Spinal cord (tissue), 10 donors: ENCODE data around the gene MORN5. TPM values are rescaled to one million over a fixed set of nuclear protein-coding genes. Genes with fewer than 3 reads are reported as not detected.
A peak's percentile ranks its signal among the peaks of the same experiment; 100 is the strongest.

Experiments
- DNase-seq, 6 donors: peaks; one replicate each; pipeline versions ENCODE4 v3.0.0 to v3.0.0-alpha.2; 2013 to 2015; ENCODE audit warnings: low spot score in 6 of 6, low read depth in 4 of 6
- H3K27ac ChIP-seq: one replicate; pipeline ENCODE4 v1.5.1; 2013; ENCODE audit warnings: low read depth, low read length, control low read depth
- H3K27me3 ChIP-seq: one replicate; pipeline ENCODE4 v1.6.1; 2013; ENCODE audit warnings: low read length; ENCODE audit not compliant: control insufficient read depth, insufficient read depth
- H3K36me3 ChIP-seq: one replicate; pipeline ENCODE4 v1.6.1; 2013; ENCODE audit warnings: low read length; ENCODE audit not compliant: control insufficient read depth, insufficient read depth
- H3K4me1 ChIP-seq: one replicate; pipeline ENCODE4 v1.6.1; 2013; ENCODE audit warnings: low read length; ENCODE audit not compliant: control insufficient read depth, insufficient read depth
- H3K4me3 ChIP-seq: one replicate; pipeline ENCODE4 v1.5.1; 2013; ENCODE audit warnings: low read depth, low read length, control low read depth
- H3K9me3 ChIP-seq: one replicate; pipeline ENCODE4 v1.6.1; 2013; ENCODE audit warnings: low read length; ENCODE audit not compliant: control insufficient read depth, insufficient read depth
- WGBS: methylation state at CpG from one replicate; pipeline ENCODE4 v1.1.5; 2013; ENCODE audit warnings: missing lambda C conversion rate; ENCODE audit not compliant: insufficient coverage; 5-methylcytosine and 5-hydroxymethylcytosine counted together
- polyA plus RNA-seq, 2 donors: library from polyadenylated mRNA; unstranded; fragments of 120-200 nt; gene quantifications; one replicate each; pipeline ENCODE4 v1.2.1, GENCODE V29; 2013; ENCODE audit not compliant: insufficient read length in 2 of 2
- total RNA-seq, 2 donors: library from RNA; depleted of rRNA in 1 of 2; stranded (reverse); fragments of 120-200 nt in 1 of 2; fragments of >200 nt in 1 of 2; gene quantifications; one replicate each; pipeline versions ENCODE4 v1.2.3 to v1.2.4, GENCODE V29; 2013 to 2014
- donor health status: healthy.

The MORN5 gene
- total and polyA plus RNA-seq, 4 donors = 5.8 to 18.7 (median 7.7) TPM

DNA sequence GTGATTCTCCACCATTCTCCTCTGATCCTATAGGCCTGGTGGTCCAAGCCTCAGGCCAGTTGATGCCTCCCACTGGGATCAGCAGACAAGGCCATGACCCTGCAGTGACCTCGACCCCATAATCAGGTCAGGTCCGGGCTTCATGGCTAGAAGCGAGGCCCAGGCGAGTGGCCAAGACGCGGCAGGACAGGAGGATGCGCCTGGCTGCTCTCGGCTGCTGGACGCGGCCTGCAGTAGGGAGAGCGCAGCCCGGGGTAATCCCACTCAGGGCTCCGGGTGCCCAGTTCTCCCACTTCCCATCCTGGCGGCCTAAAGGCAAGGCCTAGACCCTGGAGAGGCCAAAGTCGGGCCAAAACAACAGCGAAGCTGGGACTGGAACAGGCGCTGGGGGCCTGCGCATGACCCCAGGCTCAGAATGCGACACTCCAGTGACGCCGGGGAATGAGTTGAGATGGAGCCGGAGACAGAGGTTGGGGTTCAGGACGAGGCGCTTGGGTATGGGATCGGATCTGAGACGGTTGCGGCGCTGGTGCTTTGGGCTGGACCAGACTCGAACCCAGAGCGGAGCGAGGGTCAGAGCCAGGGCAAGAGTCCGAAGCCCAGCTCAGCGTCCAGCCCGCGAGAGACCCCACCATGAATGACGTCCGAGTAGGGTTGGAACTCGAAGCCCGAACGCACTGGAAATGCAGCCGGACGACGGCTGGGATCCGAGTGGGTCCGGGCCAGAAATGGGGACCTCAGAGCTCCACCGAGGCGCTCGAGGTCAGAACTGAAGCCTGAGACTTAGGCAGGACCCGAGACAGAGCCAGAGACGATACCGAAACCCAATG is 65.8 kb downstream of the MORN5 start:
- H3K9me3 ChIP-seq = no peaks in the 10 kb centered on the region
- H3K36me3 ChIP-seq = no peaks in the 10 kb centered on the region
- 8% methylated on average over 51 of the region's 51 CpGs for WGBS
- peaks cover 44% of the 10 kb centered on the region for H3K4me1 ChIP-seq
- no peak for DNase-seq
- H3K27me3 ChIP-seq = peaks cover 99% of the 10 kb centered on the region
- no peak overlapping the region for H3K27ac ChIP-seq
- no peak overlapping the region for H3K4me3 ChIP-seq

DNA sequence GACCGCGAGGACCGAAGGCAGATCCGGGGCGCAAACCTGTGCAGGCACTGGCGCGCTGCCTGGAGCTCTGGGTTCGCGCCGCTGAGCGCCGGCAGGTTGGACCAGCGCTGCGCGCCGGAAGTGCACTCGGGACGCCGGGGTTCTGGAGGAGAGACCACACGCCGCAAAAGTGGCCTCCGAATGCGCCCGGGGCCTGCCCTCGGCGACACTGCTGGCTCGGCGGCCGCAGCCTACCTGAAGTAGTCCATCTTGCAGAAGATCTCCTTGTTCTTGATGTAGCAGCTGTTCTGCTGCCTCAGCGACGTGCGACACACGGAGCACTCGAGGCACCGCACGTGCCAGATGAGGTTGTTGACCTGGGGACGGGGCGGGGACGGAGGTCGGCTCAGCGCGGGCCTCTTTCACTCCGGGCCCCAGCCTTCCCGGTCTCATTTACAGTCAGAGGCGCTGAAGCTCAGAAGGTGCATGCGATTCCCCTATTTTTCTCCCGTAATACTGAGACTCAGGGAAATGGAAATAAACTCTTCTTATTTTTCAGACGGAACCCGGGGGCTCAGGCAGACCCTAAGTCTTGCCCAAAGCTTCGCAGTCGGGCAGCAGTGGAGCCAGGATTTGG is 66.5 kb downstream of the MORN5 start:
- peak in 1 of 6 donors; percentile 33 for DNase-seq
- WGBS = 3% methylated on average over 51 of the region's 51 CpGs
- no peak overlapping the region for H3K27ac ChIP-seq
- H3K9me3 ChIP-seq = no peaks in the 10 kb centered on the region
- no peaks in the 10 kb centered on the region for H3K36me3 ChIP-seq
- no peak overlapping the region for H3K4me3 ChIP-seq
- peaks cover 99% of the 10 kb centered on the region for H3K27me3 ChIP-seq
- H3K4me1 ChIP-seq = peaks cover 39% of the 10 kb centered on the region

DNA sequence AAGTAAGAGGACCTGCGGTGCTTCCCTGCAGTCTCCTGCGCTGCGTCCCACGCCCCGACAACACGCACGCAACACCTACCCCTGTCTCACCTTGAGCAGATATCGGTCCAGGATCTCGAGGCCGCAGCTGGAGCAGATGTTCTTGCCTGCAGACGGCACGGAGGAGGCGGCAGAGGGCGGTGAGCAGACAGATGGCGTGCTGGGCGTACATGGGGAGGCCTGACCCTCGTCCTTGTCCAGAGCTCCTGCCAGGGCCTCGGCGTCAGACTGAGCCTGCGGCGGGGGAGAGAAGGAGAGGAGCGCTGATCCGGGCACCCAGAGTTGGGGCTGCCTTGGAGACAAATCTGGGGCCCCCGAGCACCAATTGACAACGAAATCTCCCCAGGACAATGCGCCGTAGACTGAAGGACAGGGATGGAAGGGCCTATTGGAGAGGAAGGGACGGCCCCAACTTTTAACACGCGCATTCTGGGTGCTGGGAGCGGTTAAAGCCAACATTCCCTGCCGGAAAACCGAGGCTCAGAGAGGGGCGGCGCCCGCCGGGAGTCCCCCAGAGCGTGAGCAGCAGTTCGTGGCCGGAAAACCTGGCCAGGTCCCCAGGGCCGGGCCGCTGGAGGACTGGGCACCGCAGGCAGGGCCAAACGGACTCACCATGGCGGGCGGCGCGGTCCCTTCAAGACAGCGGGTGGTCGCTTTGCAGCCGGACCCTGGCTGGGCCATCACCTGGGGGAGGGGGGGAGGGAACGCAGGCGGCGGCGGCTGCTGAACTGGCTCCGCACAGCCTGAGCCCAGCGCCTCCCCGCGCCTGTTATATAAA is 67.3 kb downstream of the MORN5 start:
- no peak for DNase-seq
- Histone ChIP-seq H3K9me3 (no peaks in the 10 kb centered on the region), H3K4me3 (no peak overlapping the region), H3K36me3 (no peaks in the 10 kb centered on the region), H3K27ac (no peak overlapping the region), H3K27me3 (peaks cover 99% of the 10 kb centered on the region), H3K4me1 (peaks cover 35% of the 10 kb centered on the region)
- 3% methylated on average over 48 of the region's 59 CpGs for WGBS

DNA sequence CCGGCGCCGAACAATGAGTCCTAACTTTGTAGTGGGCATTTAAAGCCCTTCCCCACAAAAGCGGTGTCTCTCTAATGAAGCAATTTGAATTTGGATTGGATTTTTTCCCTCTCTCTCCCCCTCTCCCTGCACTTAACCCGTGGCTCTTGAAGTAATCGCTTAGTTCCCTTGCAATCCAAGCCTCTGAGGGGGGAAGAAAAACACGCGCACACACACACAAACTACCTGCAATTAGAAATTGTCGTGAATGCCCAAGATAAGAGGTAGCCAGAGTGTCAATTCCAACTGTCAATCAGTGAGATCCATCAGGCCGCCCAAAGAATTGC is 67.8 kb downstream of the MORN5 start:
- peak in 1 of 6 donors; percentile 31 for DNase-seq
- H3K27me3 ChIP-seq = peaks cover 99% of the 10 kb centered on the region
- H3K4me3 ChIP-seq = no peak overlapping the region
- no peaks in the 10 kb centered on the region for H3K9me3 ChIP-seq
- peaks cover 35% of the 10 kb centered on the region for H3K4me1 ChIP-seq
- no peak overlapping the region for H3K27ac ChIP-seq
- no CpG with 5 or more reads among the region's 10 CpGs for WGBS
- no peaks in the 10 kb centered on the region for H3K36me3 ChIP-seq

DNA sequence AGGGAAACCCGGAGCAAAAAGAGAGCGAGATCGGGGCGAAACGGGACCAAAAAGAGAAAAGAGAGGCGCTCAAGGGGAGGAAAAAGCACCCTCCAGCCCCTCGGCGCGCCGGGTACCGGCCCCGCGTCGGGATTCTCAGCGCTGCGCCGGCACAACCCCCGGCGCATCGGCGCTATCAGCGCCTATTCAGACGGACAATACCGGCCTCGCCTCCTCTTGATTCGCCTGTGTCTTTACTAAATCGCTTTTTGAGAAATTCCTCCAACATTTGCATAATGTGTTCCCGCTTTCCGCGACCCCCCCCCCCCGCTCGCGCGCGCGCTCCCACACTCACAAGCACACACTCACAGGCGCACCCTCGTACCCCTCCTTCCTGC is 68.5 kb downstream of the MORN5 start:
- DNase-seq = peak in 2 of 6 donors; percentile 32 to 56
- peaks cover 33% of the 10 kb centered on the region for H3K4me1 ChIP-seq
- under 1% methylated on average over 38 of the region's 38 CpGs for WGBS
- no peak overlapping the region for H3K4me3 ChIP-seq
- peaks cover 98% of the 10 kb centered on the region for H3K27me3 ChIP-seq
- H3K36me3 ChIP-seq = no peaks in the 10 kb centered on the region
- H3K9me3 ChIP-seq = no peaks in the 10 kb centered on the region
- no peak overlapping the region for H3K27ac ChIP-seq

DNA sequence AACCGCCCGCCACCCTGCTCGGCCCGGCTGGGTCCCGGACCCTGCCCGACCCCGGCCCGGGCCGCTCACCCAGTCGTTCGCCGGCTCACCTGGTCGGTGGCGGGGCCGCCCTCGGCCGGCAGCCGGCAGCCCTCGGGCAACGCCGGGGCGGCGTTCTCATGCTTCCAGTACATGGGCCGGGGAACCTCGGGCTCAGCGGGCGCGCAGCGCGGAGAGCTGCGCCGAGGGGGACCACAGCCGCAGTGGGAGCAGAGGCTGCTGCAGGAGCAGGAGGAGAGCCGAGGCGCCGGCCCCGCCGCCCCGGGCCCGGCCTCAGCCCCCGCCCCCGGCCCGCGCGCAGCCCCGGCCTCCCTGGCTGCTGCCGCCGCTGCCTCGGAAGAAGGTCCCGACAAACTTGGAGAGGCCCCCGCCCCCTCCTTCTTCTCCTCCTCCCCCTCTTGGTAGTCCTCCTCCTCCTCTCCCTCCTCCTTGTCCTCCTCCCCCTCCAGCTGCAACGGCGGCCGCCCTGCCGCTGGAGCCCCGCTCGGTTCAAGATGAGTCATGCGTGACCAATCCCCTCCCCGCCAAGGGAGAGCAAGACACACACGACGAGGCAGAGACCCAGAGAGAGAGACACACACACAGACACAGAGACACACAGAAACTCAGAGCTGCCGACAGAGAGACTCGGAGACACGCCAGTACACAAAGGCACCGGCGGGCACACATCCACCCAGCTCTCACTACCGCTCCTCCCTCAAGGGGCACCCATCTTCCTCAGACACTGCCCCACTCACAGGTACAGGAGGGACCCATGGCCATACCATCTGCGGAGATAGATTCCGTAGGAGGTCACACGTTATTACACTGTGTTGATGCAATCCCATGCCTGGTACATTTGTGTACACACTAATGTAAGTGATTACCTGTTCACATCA is 69.1 kb downstream of the MORN5 start, which contains the start of gene LHX6:
TSS of gene LHX6 (minus strand) at position 390 of the 917 bp plus-strand sequence. CDS start at position 173, 217 bp downstream.
- no peak within 1 kb of the TSS for H3K4me3 ChIP-seq
- no peaks in the 10 kb centered on the region for H3K9me3 ChIP-seq
- H3K36me3 ChIP-seq = no peaks in the 10 kb centered on the region
- peak in 1 of 6 donors; percentile 37 for DNase-seq
- H3K27me3 ChIP-seq = peaks cover 93% of the 10 kb centered on the region
- WGBS = 2% methylated on average over 59 of the region's 70 CpGs
- no peak within 1 kb of the TSS for H3K27ac ChIP-seq
- H3K4me1 ChIP-seq = peaks cover 29% of the 10 kb centered on the region

DNA sequence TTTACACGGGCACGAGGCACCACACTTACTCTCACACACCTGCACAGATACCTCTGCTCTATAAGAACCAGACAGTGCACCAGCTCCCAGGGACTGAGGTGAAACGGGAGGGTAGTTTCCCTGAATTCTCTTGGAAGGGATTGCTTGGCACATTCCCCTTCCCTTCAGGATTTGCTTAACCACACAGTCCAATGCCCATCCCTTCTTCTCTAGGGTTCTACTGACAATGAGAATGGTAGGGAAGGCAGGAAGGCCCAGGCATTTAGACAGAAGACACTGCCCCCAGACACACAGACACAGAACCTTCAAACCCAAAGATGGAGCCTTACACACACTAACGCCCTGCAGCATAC is 69.8 kb downstream of the MORN5 start:
- 57% methylated on average over 2 of the region's 4 CpGs for WGBS
- Histone ChIP-seq H3K4me3 (no peak overlapping the region), H3K27me3 (peaks cover 93% of the 10 kb centered on the region), H3K4me1 (peaks cover 29% of the 10 kb centered on the region), H3K9me3 (no peaks in the 10 kb centered on the region), H3K36me3 (no peaks in the 10 kb centered on the region), H3K27ac (no peak overlapping the region)
- no peak for DNase-seq

DNA sequence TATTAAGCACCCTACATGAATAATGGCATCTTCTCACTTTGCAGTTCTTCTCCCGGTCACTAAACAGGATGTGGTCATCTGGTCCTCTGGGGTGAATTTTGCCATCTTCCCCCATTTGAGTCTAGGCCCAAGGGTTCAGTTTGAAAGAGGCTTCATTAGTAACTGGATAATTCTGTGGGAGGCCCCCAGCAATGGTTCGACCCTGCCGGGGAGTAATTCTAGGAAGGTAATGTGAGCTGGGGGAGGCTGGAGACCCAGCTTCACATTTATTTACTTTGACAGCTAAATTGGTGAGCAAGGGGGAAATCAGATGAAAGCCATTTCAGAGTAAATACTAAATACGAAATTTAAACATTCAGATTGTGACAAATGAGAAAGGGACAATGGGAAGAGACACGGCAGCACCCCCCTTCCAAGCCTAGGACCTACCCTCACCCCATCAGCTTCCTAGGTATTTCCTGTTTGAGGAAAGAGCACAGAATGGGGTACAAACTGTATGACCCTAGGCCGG is 73.1 kb downstream of the MORN5 start:
- H3K4me3 ChIP-seq = no peak overlapping the region
- no peak overlapping the region for H3K27ac ChIP-seq
- no peaks in the 10 kb centered on the region for H3K9me3 ChIP-seq
- no peak for DNase-seq
- WGBS = 50% methylated on average over 1 of the region's 6 CpGs
- H3K4me1 ChIP-seq = peaks cover 10% of the 10 kb centered on the region
- no peaks in the 10 kb centered on the region for H3K36me3 ChIP-seq
- H3K27me3 ChIP-seq = peaks cover 61% of the 10 kb centered on the region
